Left lung (tissue), 10 donors: ENCODE measurements around the gene STK11. TPM values are rescaled to one million over a fixed set of nuclear protein-coding genes. Genes with fewer than 3 reads are reported as not detected.

Source experiments
- ATAC-seq: fragments of 200-7000 bp; cut with Tn5 transposase; one replicate; pipeline ENCODE4 v1.9.1; 2020; ENCODE audit warnings: moderate library complexity
- DNase-seq, 4 donors: peaks; one replicate each; pipeline ENCODE4 v3.0.0-alpha.2; 2013 to 2020
- H3K27ac ChIP-seq, 2 donors: fragments of 200-600 bp; sonication (generic) in 1 of 2; one replicate each; pipeline versions ENCODE4 v1.5.0 to v1.8.0; 2020 to 2021
- H3K27me3 ChIP-seq, 2 donors: fragments of 200-600 bp; sonication (generic) in 1 of 2; one replicate each; pipeline versions ENCODE4 v1.5.0 to v1.8.0; 2020 to 2021
- H3K36me3 ChIP-seq, 2 donors: fragments of 200-600 bp; sonication (generic) in 1 of 2; one replicate each; pipeline versions ENCODE4 v1.5.0 to v1.8.0; 2020 to 2021
- H3K4me1 ChIP-seq, 2 donors: fragments of 200-600 bp; one replicate each; pipeline ENCODE4 v1.8.0; 2021
- H3K4me3 ChIP-seq, 2 donors: fragments of 200-600 bp; sonication (generic) in 1 of 2; one replicate each; pipeline versions ENCODE4 v1.5.0 to v1.8.0; 2020 to 2021; ENCODE audit warnings: mild to moderate bottlenecking in 1 of 2
- H3K9me3 ChIP-seq, 2 donors: fragments of 200-600 bp; sonication (generic) in 1 of 2; one replicate each; pipeline versions ENCODE4 v1.5.0 to v1.8.0; 2020 to 2021
- intact Hi-C, 2 donors: fragments of 100-400 bp; cut with DNase I; formaldehyde crosslinking; loops; one replicate each; pipeline versions ENCODE4 v1.11.2 to v1.14.2; 2022
- polyA plus RNA-seq, 6 donors: library from polyadenylated mRNA; unstranded; fragments of 120-200 nt; gene quantifications; one replicate each; pipeline ENCODE4 v1.2.1, GENCODE V29; 2013; ENCODE audit not compliant: insufficient read length in 6 of 6
- total RNA-seq, 2 donors: library from RNA; stranded (reverse); fragmentation: NEBNext Ultra II Directional; extraction: Animal tissue kit (Norgen Biotek cat#: 25700); gene quantifications; one replicate each; pipeline ENCODE4 v1.2.1, GENCODE V29; 2021
- TF ChIP-seq, protein P1 (sequence below), 2 donors: fragments of 200-600 bp; sonication (generic) in 1 of 2; IDR thresholded peaks; one replicate each; pipeline versions ENCODE4 v1.5.0 to v1.8.0; 2021; ENCODE audit warnings: antibody characterized with exemption in 2 of 2
- donor health status: DM: no; HTN: yes; CAD: no.
- donor health status: DM: no; HTN: no; CAD: no.

STK11 gene
- total and polyA plus RNA-seq, 8 donors, result 42.6 to 58.4 (median 51.1) TPM

- H3K4me3 ChIP-seq, result no peak overlapping the region
- TF ChIP-seq, protein P1, sequence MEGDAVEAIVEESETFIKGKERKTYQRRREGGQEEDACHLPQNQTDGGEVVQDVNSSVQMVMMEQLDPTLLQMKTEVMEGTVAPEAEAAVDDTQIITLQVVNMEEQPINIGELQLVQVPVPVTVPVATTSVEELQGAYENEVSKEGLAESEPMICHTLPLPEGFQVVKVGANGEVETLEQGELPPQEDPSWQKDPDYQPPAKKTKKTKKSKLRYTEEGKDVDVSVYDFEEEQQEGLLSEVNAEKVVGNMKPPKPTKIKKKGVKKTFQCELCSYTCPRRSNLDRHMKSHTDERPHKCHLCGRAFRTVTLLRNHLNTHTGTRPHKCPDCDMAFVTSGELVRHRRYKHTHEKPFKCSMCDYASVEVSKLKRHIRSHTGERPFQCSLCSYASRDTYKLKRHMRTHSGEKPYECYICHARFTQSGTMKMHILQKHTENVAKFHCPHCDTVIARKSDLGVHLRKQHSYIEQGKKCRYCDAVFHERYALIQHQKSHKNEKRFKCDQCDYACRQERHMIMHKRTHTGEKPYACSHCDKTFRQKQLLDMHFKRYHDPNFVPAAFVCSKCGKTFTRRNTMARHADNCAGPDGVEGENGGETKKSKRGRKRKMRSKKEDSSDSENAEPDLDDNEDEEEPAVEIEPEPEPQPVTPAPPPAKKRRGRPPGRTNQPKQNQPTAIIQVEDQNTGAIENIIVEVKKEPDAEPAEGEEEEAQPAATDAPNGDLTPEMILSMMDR (IDR thresholded peaks at IDR 0.05), result no peak
These were observed 27.6 kb downstream of the STK11 start for GRCh38 chr19:1233115-1233667.

GRCh38 chr19:1234051-1234954 is 28.7 kb downstream of the STK11 start:
- intact Hi-C loops, result no loop called here
- no peak for ATAC-seq
- H3K4me3 ChIP-seq, result no peak overlapping the region
- no peaks in the 10 kb centered on the region for H3K36me3 ChIP-seq
- H3K4me1 ChIP-seq, result peaks cover 10 to 40% of the 10 kb centered on the region in 2 donors
- peaks cover 0 to 46% of the 10 kb centered on the region in 2 donors for H3K27me3 ChIP-seq
- no peak for DNase-seq
- H3K27ac ChIP-seq, result no peak overlapping the region
- TF ChIP-seq, protein P1 (IDR thresholded peaks at IDR 0.05), result no peak
- no peaks in the 10 kb centered on the region for H3K9me3 ChIP-seq

More at GRCh38 chr19:1233115-1233667, 27.6 kb downstream of the STK11 start:
- intact Hi-C loops, result no loop called here
- Histone ChIP-seq H3K9me3 (no peaks in the 10 kb centered on the region), H3K27ac (no peak overlapping the region), H3K27me3 (peaks cover 0 to 34% of the 10 kb centered on the region in 2 donors), H3K4me1 (peaks cover 10 to 32% of the 10 kb centered on the region in 2 donors), H3K36me3 (peaks cover 0 to 2% of the 10 kb centered on the region in 2 donors)
- peak in 1 of 4 donors; percentile 41 for DNase-seq
- ATAC-seq, result peak; percentile 1

GRCh38 chr19:1234955-1235380 is 29.4 kb downstream of the STK11 start:
- no peak overlapping the region for H3K27ac ChIP-seq
- H3K9me3 ChIP-seq, result no peaks in the 10 kb centered on the region
- ATAC-seq (no peak), DNase-seq (no peak)
- TF ChIP-seq, protein P1 (IDR thresholded peaks at IDR 0.05), result no peak
- intact Hi-C loops, result no loop called here
- peaks cover 0 to 52% of the 10 kb centered on the region in 2 donors for H3K27me3 ChIP-seq
- no peaks in the 10 kb centered on the region for H3K36me3 ChIP-seq
- H3K4me3 ChIP-seq, result no peak overlapping the region
- H3K4me1 ChIP-seq, result peaks cover 10 to 45% of the 10 kb centered on the region in 2 donors

GRCh38 chr19:1235625-1236538 is 30.3 kb downstream of the STK11 start:
- ATAC-seq (no peak), DNase-seq (no peak)
- Histone ChIP-seq H3K27me3 (peaks cover 0 to 59% of the 10 kb centered on the region in 2 donors), H3K4me1 (peaks cover 13 to 54% of the 10 kb centered on the region in 2 donors), H3K36me3 (no peaks in the 10 kb centered on the region), H3K9me3 (no peaks in the 10 kb centered on the region), H3K27ac (no peak overlapping the region), H3K4me3 (no peak overlapping the region)
- TF ChIP-seq, protein P1 (IDR thresholded peaks at IDR 0.05), result no peak
- intact Hi-C loops, result no loop called here
